Testis (tissue), 2 donors: Measurements from ENCODE around the gene RECQL5.

Experiments
- CTCF ChIP-seq, 3 experiments: fragments of 450-650 bp in 2 of 3; fragments of 200-600 bp in 1 of 3; sonication (generic) in 1 of 3; IDR thresholded peaks; one replicate each; pipeline ENCODE4 v1.5.1; 2016 to 2019; ENCODE audit warnings: antibody characterized with exemption in 3 of 3, mild to moderate bottlenecking in 2 of 3, moderate library complexity in 1 of 3
- POLR2A ChIP-seq: fragments of 450-650 bp; IDR thresholded peaks from one replicate; pipeline ENCODE4 v1.6.1; 2017; ENCODE audit warnings: antibody characterized with exemption, mild to moderate bottlenecking, moderate library complexity

DNA sequence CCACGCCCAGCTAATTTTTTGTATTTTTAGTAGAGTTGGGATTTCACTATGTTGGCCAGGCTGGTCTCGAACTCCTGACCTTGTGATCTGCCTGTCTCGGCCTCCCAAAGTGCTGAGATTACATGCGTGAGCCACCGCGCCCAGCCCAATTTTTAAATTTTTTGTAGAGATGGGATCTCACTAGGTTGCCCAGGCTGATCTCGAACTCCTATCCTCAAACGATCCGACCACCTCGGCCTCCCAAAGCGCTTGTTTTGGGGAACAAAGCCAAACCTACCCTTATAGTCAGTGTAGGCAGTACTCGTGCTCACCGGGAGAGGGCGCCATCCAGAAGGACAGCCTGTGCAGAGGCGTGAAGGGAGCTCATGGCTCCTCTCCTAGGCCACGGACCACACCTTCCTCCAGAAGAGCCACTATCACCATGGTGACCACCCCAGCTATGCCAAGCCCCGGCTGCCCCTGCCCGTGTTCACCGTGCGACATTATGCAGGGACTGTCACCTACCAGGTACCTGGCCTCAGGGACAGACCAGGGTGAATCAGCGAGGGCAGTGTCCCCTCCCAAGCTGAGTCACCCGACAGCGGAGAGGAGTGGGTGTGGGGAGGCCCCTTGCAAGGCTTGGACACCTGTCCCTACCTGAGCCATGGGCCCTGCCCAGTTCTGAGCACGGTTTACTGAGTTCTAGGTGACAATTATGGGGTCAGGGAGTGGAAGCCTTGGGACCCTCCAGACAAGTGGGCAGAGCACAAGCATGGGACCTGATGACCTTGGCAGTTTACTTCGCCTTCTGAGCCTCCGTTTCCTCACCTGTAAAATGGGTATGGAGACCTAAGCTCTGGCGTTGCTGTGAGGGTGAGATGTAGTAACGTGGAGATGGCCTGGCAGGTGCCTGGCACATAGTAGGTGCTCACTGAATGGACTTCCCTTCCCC is 65.6 kb downstream of the RECQL5 start:
- TF ChIP-seq CTCF (IDR thresholded peaks at IDR 0.05) (peak in 2 of 3 experiments; percentile 51 to 64), POLR2A (no peak)
